HEK293 (cell line): Measurements from ENCODE around the gene ANTXR2.

Experiments
- CTCF ChIA-PET: fragments of 350-600 bp; formaldehyde crosslinking; extraction: SDS; loops from one replicate; lab custom pipeline; 2021; ENCODE audit warnings: antibody characterized with exemption; lab: Yijun Ruan, JAX
- POLR2A ChIA-PET: fragments of 300-600 bp; formaldehyde crosslinking; extraction: SDS; loops from one replicate; lab custom pipeline; 2020; ENCODE audit warnings: antibody characterized with exemption, inconsistent platforms; lab: Yijun Ruan, JAX
- H3K27ac ChIP-seq: fragments of 200-500 bp; sonication (Bioruptor generic); 2 replicates; pipeline ENCODE4 v1.5.1; 2014; ENCODE audit warnings: low read depth, low read length, control low read depth, inconsistent platforms; ENCODE audit errors: extremely low read depth
- H3K36me3 ChIP-seq, 2 experiments: fragments of 200-500 bp in 1 of 2; sonication (Bioruptor generic) in 1 of 2; 1 replicate in 1 of 2; 2 replicates in 1 of 2; pipeline ENCODE4 v1.5.1; 2014 to 2017; ENCODE audit warnings: inconsistent platforms in 2 of 2, low read length in 2 of 2; ENCODE audit not compliant: control insufficient read depth in 2 of 2, insufficient read depth in 1 of 2
- H3K4me1 ChIP-seq: fragments of 200-500 bp; sonication (Bioruptor generic); 2 replicates; pipeline ENCODE4 v1.5.1; 2014; ENCODE audit warnings: mild to moderate bottlenecking, low read length, inconsistent platforms; ENCODE audit not compliant: control insufficient read depth, insufficient read depth
- H3K4me3 ChIP-seq: 2 replicates; pipeline ENCODE4 v1.5.1; 2011; ENCODE audit warnings: low read depth, mild to moderate bottlenecking, control low read depth, low read length, moderate library complexity
- H3K9me3 ChIP-seq: fragments of 200-500 bp; sonication (Bioruptor generic); 2 replicates; pipeline ENCODE4 v1.5.1; 2014; ENCODE audit warnings: low read depth, low read length, inconsistent platforms; ENCODE audit not compliant: control insufficient read depth, insufficient read depth
- KLF1 ChIP-seq: fragments of 450-650 bp; formaldehyde crosslinking; IDR thresholded peaks from 2 replicates; pipeline ENCODE4 v1.5.1; 2016; ENCODE audit warnings: missing biosample characterization, missing genetic modification characterization
- PRDM1 ChIP-seq: fragments of 450-650 bp; formaldehyde crosslinking; IDR thresholded peaks from 2 replicates; pipeline ENCODE4; 2016; ENCODE audit warnings: missing biosample characterization, missing genetic modification characterization
- RBAK ChIP-seq: fragments of 450-650 bp; formaldehyde crosslinking; IDR thresholded peaks from 2 replicates; pipeline ENCODE4 v1.5.1; 2016; ENCODE audit warnings: missing biosample characterization, missing genetic modification characterization
- SP3 ChIP-seq: fragments of 450-650 bp; formaldehyde crosslinking; IDR thresholded peaks from 2 replicates; pipeline ENCODE4 v1.5.1; 2016; ENCODE audit warnings: missing biosample characterization, missing genetic modification characterization
- TRIM28 ChIP-seq: IDR thresholded peaks from 2 replicates; pipeline ENCODE4 v1.6.1; 2011; ENCODE audit warnings: low read length, control low read depth, borderline replicate concordance
- ZBTB17 ChIP-seq: fragments of 450-650 bp; formaldehyde crosslinking; IDR thresholded peaks from 2 replicates; pipeline ENCODE4 v1.5.1; 2016; ENCODE audit warnings: missing biosample characterization, missing genetic modification characterization
- ZBTB21 ChIP-seq: fragments of 450-650 bp; formaldehyde crosslinking; IDR thresholded peaks from 2 replicates; pipeline ENCODE4 v1.5.1; 2017; ENCODE audit warnings: missing biosample characterization, missing genetic modification characterization
- ZFP3 ChIP-seq: fragments of 450-650 bp; formaldehyde crosslinking; IDR thresholded peaks from 2 replicates; pipeline ENCODE4 v1.5.1; 2016; ENCODE audit warnings: low read depth, missing biosample characterization, missing genetic modification characterization
- ZFP37 ChIP-seq: fragments of 450-650 bp; formaldehyde crosslinking; IDR thresholded peaks from 2 replicates; pipeline ENCODE4 v1.5.1; 2016; ENCODE audit warnings: missing biosample characterization, missing genetic modification characterization
- ZFP41 ChIP-seq: fragments of 450-650 bp; formaldehyde crosslinking; IDR thresholded peaks from 2 replicates; pipeline ENCODE4 v1.5.1; 2016; ENCODE audit warnings: missing biosample characterization, missing genetic modification characterization, borderline replicate concordance
- ZNF112 ChIP-seq: fragments of 450-650 bp; formaldehyde crosslinking; IDR thresholded peaks from 2 replicates; pipeline ENCODE4 v1.5.0; 2017; ENCODE audit warnings: missing biosample characterization, missing genetic modification characterization
- ZNF121 ChIP-seq: fragments of 450-650 bp; formaldehyde crosslinking; IDR thresholded peaks from 2 replicates; pipeline ENCODE4 v1.5.1; 2016; ENCODE audit warnings: missing biosample characterization, missing genetic modification characterization
- ZNF175 ChIP-seq: fragments of 450-650 bp; formaldehyde crosslinking; IDR thresholded peaks from 2 replicates; pipeline ENCODE4 v1.5.1; 2016; ENCODE audit warnings: missing biosample characterization, missing genetic modification characterization
- ZNF184 ChIP-seq: fragments of 450-650 bp; IDR thresholded peaks from 2 replicates; pipeline ENCODE4 v1.5.1; 2018; ENCODE audit warnings: missing biosample characterization, mild to moderate bottlenecking, missing genetic modification characterization
- ZNF221 ChIP-seq: fragments of 450-650 bp; formaldehyde crosslinking; IDR thresholded peaks from 2 replicates; pipeline ENCODE4 v1.5.1; 2017; ENCODE audit warnings: missing biosample characterization, missing genetic modification characterization, borderline replicate concordance
- ZNF398 ChIP-seq: fragments of 450-650 bp; formaldehyde crosslinking; IDR thresholded peaks from 2 replicates; pipeline ENCODE4 v1.5.1; 2017; ENCODE audit warnings: missing biosample characterization, missing genetic modification characterization
- ZNF423 ChIP-seq: fragments of 450-650 bp; formaldehyde crosslinking; IDR thresholded peaks from 2 replicates; pipeline ENCODE4 v1.5.1; 2016; ENCODE audit warnings: missing biosample characterization, missing genetic modification characterization
- ZNF510 ChIP-seq: fragments of 450-650 bp; formaldehyde crosslinking; IDR thresholded peaks from 2 replicates; pipeline ENCODE4 v1.5.1; 2018; ENCODE audit warnings: mild to moderate bottlenecking, missing genetic modification characterization, missing biosample characterization; ENCODE audit not compliant: insufficient replicate concordance
- ZNF513 ChIP-seq: fragments of 450-650 bp; IDR thresholded peaks from 2 replicates; pipeline ENCODE4 v1.5.1; 2018; ENCODE audit warnings: missing biosample characterization, missing genetic modification characterization
- ZNF654 ChIP-seq: fragments of 450-650 bp; formaldehyde crosslinking; IDR thresholded peaks from 2 replicates; pipeline ENCODE4 v1.5.1; 2016; ENCODE audit warnings: low read depth, missing biosample characterization, missing genetic modification characterization
- ZNF768 ChIP-seq: fragments of 450-650 bp; formaldehyde crosslinking; IDR thresholded peaks from 2 replicates; pipeline ENCODE4 v1.5.1; 2018; ENCODE audit warnings: missing biosample characterization, mild to moderate bottlenecking, missing genetic modification characterization
- ZSCAN18 ChIP-seq: fragments of 450-650 bp; formaldehyde crosslinking; IDR thresholded peaks from 2 replicates; pipeline ENCODE4 v1.5.1; 2016; ENCODE audit warnings: missing biosample characterization, missing genetic modification characterization
- TF ChIP-seq, protein P1 (sequence below): fragments of 450-650 bp; formaldehyde crosslinking; IDR thresholded peaks from 2 replicates; pipeline ENCODE4 v1.5.1; 2016; ENCODE audit warnings: missing biosample characterization, missing genetic modification characterization

ANTXR2 gene

DNA sequence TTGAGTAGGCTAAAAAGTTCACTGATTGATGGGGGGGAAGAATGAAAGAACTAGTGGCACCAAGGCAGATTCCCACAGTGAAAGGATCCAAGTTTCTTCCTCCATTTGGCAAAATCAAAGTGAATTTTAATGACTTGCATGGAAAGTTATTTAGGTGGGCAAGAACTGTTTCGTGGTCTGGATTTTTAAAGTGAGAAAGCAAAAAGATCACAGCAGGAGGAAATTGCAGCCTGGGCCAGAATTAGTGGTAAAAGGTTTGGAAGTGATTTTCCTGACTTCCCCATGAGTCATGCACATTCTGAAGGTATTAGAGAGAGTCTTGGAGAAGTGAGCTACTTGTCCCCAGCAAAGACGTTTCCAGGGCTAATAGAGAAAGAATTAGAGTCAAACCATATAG, 207.8 kb downstream of the ANTXR2 start (continued):
- TF ChIP-seq KLF1 (tag by site-specific recombination) (no peak), ZFP37 (no peak), ZNF184 (tag by site-specific recombination) (no peak), ZNF221 (tag by site-specific recombination) (no peak), ZNF121 (tag by site-specific recombination) (no peak), ZNF112 (no peak), ZSCAN18 (tag by site-specific recombination) (no peak)
- TF ChIP-seq, protein P1, sequence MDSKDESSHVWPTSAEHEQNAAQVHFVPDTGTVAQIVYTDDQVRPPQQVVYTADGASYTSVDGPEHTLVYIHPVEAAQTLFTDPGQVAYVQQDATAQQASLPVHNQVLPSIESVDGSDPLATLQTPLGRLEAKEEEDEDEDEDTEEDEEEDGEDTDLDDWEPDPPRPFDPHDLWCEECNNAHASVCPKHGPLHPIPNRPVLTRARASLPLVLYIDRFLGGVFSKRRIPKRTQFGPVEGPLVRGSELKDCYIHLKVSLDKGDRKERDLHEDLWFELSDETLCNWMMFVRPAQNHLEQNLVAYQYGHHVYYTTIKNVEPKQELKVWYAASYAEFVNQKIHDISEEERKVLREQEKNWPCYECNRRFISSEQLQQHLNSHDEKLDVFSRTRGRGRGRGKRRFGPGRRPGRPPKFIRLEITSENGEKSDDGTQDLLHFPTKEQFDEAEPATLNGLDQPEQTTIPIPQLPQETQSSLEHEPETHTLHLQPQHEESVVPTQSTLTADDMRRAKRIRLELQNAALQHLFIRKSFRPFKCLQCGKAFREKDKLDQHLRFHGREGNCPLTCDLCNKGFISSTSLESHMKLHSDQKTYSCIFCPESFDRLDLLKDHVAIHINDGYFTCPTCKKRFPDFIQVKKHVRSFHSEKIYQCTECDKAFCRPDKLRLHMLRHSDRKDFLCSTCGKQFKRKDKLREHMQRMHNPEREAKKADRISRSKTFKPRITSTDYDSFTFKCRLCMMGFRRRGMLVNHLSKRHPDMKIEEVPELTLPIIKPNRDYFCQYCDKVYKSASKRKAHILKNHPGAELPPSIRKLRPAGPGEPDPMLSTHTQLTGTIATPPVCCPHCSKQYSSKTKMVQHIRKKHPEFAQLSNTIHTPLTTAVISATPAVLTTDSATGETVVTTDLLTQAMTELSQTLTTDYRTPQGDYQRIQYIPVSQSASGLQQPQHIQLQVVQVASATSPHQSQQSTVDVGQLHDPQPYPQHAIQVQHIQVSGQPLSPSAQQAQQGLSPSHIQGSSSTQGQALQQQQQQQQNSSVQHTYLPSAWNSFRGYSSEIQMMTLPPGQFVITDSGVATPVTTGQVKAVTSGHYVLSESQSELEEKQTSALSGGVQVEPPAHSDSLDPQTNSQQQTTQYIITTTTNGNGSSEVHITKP (tag by site-specific recombination), result no peak
- TF ChIP-seq, all 188 proteins: peak for 0

- H3K4me1 ChIP-seq, result no peaks in the 10 kb centered on the region
- H3K9me3 ChIP-seq, result no peaks in the 10 kb centered on the region
- no peaks in the 10 kb centered on the region for H3K36me3 ChIP-seq
- no peak overlapping the region for H3K4me3 ChIP-seq
- H3K27ac ChIP-seq, result no peak overlapping the region
- ChIA-PET CTCF (no interaction called here), POLR2A (no interaction called here)
- TF ChIP-seq PRDM1 (tag by site-specific recombination) (no peak), ZNF654 (no peak), ZNF175 (no peak), SP3 (tag by site-specific recombination) (no peak), ZBTB21 (tag by site-specific recombination) (no peak), RBAK (no peak), ZNF398 (tag by site-specific recombination) (no peak), ZNF510 (no peak), ZBTB17 (no peak), ZNF513 (tag by site-specific recombination) (no peak), TRIM28 (no peak), ZNF423 (tag by site-specific recombination) (no peak), ZFP41 (tag by site-specific recombination) (no peak), ZNF768 (tag by site-specific recombination) (no peak), ZFP3 (tag by site-specific recombination) (no peak)
These were observed 208.4 kb downstream of the ANTXR2 start for GRCh38 chr4:79864500-79865200.
